HG03521 (cell line): Measurements from ENCODE around the gene TMEM225B.
A peak's percentile ranks its signal among the peaks of the same experiment; 100 is the strongest.
"Not testable (repeated sequence)": the region's sequence is repeated elsewhere in the genome, so short reads cannot be mapped to it uniquely, and the experiment has no call there.

Source experiments
- ATAC-seq: cut with Tn5 transposase; IDR thresholded peaks from one replicate; pipeline ENCODE4 v1.9.1; 2021; ENCODE audit warnings: mild to moderate bottlenecking, moderate library complexity; ENCODE audit not compliant: unreplicated experiment

The TMEM225B gene, protein sequence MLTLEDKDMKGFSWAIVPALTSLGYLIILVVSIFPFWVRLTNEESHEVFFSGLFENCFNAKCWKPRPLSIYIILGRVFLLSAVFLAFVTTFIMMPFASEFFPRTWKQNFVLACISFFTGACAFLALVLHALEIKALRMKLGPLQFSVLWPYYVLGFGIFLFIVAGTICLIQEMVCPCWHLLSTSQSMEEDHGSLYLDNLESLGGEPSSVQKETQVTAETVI

DNA sequence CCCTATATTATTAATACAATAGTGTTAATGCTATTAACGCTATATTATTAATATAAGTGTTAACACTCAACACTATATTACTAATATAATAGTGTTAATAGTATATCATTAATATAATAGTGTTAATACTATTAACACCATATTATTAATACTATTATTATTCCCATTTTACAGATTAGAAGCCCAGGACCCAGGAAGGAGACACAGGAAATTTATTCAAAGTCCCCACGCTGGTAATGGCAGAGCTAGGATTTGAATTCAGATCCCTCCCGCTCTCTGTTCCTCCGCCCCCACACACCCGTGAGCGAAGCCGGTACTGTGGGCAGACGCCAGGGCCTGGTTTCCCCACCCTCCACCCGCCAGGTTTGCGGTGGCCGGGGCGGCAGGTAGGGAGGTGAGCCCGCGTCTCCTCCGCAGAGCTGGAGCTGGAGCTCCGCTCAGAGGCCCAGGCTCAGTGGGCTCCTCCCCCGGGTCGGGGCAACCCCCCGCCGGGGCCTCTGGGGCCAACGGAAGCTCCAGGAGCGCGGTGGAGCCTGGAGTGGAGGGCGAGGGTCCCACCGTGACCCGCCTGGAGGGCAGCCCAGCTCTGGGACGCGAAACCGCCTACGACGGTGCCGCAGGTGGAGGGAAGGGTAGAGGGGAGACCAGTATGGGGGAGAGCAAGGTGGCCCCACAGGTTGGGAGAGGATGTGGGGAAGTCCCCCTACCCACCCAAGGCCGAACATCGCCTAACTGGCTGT, at the start of gene TMEM225B:
TMEM225B (plus strand) TSS at position 506 of the 740 bp plus-strand sequence. CDS start 6,122 bp downstream, outside the sequence.
- ATAC-seq, result no peak

DNA sequence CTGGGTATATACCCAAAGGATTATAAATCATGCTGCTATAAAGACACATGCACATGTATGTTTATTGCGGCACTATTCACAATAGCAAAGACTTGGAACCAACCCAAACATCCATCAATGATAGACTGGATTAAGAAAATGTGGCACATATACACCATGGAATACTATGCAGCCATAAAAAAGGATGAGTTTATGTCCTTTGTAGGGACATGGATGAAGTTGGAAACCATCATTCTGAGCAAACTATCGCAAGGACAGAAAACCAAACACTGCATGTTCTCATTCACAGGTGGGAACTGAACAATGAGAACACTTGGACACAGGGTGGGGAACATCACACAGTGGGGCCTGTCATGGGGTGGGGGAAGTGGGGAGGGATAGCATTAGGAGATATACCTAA, 48.5 kb upstream of the TMEM225B start:
- ATAC-seq, result not testable (repeated sequence)

GRCh38 chr7:99551334-99551733, 46.7 kb upstream of the TMEM225B start:
- ATAC-seq, result no peak

DNA sequence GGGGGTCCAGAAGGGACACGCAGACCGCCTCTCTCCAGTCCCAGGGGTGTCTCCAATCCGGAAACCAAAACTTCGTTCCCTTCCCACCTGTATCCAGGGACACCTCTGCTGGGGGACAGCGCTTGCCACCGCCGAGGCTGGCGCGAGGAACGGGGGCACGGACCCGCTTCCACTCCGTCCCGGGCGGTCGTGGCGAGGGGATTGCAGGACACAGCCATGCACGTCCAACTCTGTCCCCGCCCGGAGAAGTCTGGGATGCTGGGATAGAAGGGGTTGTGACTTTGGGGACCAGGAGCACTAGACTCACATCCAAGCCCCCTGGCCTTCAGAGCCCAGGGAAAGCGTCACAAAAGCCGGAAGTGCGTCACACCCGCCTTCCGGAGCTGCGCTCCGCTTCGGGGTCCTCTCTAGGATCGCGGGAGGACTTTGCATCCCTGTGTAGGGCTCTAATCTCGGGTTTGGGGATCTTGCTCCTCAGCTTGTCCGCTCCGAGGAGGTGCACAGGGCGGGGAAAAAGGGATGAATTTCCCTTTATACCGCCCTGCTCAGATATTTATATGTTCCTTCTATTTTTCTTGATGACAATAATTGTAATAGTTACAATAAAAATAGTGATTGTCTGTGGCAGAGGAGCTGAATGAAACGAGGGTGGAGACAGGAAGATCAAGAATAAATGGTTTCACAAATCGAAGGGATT, 46.2 kb upstream of the TMEM225B start, which contains the start of gene FAM200A:
FAM200A (minus strand) TSS at position 348 of the 697 bp plus-strand sequence. CDS start 3,707 bp downstream, outside the sequence.
- ATAC-seq, result peak; percentile 90

DNA sequence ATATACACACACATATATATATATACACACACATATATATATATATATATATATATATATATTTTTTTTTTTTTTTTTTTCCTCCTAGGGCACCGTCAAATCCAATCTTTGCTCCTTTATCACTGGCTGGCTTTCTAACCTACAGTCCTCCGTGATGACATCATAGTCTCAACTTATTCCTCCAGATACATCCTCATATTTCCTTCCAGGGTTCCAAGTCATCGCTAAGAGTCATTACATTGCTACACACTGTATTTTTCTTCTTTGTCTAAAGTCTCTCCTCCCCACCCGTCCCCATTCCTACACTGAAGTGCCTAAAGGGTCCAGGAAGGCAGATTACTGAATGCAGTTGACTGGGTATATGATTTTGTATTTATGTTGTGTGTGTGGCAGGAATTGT, 45.0 kb upstream of the TMEM225B start:
- ATAC-seq, result no peak

DNA sequence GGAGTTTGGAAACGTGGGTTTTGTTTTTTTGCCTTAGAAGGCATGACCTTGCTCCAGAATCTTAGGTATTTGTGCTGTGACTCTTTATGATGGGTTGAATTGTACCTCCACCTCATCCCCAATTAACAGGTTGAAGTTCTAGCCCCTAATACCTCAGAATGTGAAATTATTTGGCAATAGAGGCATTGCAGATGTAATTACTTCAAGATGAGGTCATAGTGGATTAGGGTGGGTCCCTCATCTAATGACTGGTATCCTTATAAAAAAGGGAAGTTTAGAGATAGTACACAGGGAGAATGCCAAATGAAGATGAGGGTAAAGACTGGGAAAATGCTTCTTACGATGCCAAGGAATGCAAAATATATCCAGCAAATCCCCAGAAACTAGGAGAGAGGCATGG, 43.1 kb upstream of the TMEM225B start:
- ATAC-seq, result no peak

GRCh38 chr7:99557196-99557607, 40.9 kb upstream of the TMEM225B start:
- no peak for ATAC-seq

- peak; percentile 48 for ATAC-seq
Measured at GRCh38 chr7:99557940-99558305, 40.1 kb upstream of the TMEM225B start.

DNA sequence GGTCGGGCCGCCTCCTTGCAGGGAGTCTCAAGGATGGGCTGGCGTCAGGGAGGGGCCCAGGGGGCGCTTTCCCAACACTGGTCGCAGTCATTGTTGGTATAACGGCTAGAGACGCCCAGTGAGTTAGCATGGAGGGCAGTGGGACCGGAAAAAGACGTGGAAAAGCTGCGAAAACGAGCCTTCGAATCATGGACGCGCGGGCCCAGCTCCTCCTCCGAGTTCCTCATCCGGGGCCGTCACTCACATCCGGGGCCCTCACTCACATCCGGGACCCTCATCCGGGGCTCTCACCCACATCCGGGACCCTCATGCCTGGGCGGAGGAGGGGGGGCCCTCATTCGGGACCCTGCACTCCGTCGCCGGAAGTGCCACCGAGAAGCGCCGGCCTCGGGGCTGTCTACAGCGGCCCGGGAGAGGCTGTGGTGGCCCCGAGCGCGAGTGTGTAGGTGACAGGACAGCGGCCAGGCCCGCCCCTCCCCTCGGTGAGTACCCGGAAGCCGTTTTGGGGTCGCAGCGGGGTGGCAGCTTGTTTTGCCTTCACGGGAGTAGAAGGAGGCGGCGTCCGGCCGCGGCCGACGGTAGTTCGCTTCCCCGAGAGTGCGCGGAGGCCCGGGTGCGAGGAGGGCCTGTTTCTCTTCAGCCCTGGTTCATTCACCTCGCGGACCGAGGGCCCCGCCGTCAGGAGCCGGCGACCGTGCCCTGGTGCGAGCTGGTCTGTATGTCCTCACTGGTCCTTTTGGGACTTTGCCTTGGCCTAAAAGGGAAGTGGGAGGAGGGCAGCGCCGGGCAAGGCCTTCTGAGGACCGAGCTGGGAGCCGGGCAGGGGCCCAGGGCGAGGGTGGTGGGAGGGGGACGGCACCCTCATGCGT, 39.5 kb upstream of the TMEM225B start, which contains the start of gene ZNF655:
ZNF655 (plus strand) TSS at position 337 of the 869 bp plus-strand sequence. CDS start 1,918 bp downstream, outside the sequence.
- ATAC-seq, result peak; percentile 72

- ATAC-seq, result no peak
Measured at GRCh38 chr7:99559175-99559915, 38.7 kb upstream of the TMEM225B start.

DNA sequence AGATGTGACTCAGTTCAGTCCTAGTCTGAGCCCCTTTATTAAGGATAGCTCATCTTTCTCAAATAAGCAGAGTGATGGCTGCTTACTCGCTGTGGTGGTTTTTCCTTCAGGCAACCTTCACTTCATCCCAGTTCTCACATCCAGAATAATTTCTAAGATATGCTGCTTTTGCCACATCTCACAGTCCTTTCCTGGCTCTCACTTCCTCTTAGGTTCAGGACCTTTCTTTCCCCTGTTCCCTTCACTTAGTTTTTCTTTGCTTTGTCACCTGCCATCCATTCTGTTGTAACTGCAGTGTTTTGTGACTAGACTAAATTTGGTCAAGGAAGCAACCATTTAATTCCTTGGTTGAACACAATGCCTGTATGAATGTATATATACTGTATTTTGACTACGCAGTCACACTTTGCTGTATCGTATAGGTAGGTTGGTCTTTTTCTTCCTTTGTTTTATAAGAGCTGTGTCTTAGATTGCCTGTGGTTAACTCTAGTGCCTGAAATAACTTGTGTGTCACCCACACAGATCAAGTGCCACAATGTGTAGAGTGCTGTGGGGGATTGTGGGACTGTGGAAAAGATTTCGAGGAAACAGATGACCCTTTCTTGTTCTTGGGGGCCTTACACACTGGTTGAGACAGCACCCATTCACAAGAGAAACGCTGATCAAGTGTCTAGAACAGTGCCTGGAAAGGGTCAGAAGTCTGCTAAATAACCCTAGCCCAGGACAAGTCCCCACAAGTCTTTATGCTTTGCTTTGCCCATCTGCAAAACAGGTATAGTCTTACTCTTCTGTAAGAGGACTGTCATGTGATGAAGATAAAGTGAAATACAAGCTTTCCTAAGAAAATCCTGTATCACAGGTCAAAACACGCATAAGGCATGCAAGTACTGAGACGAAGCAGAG, 37.0 kb upstream of the TMEM225B start:
- ATAC-seq, result no peak

- no peak for ATAC-seq
Measured at GRCh38 chr7:99561737-99562051, 36.4 kb upstream of the TMEM225B start.

DNA sequence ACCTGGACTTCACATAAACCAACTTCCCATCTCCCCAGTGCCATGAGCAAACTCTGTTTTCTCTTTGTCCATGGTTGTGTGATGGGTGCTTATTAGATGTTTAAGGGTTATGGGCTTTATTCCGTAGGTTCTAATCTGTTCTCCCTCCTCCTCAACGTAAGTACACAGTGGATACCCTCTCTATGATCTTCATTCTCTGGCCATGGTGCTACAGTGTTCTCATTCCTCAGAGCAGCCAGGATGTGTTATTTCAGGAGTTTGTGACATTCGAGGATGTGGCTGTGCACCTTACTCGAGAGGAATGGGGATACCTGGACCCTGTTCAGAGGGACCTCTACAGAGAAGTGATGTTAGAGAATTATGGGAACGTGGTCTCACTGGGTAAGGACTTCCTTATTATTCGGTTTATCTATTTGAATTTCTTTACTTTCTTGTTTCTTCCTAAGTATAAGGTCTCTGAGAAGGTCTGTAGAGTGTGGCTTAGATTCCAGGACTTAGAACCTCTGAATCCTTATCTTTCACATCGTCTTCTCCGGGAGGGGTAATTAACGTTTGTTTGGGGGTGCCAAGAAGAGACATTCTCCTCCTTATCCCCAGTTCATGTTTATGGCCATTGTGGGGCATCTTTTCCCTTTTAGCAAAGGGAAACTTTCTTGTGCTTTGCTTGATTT, 35.8 kb upstream of the TMEM225B start:
- ATAC-seq, result no peak

- no peak for ATAC-seq
Measured at GRCh38 chr7:99562832-99563231, 35.2 kb upstream of the TMEM225B start.

DNA sequence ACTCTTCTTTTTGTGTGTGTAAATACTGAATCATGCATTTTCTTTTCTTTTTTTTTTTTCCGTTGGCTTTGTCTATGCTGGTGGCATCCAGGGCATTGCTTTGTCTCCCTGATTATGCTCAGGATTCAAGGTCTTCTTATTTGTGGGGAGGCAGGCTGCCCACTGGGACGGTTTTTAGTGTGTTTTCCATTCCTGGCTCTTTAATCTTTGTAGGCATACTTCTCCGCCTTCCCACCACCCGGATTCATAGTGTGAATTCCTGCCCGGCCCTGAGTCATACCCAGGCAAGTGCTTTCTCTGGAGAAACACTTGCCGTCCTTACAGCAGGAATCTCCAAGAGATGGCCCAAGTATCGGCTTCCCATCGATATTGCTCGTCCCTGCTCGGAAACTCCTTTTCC, 34.4 kb upstream of the TMEM225B start:
- no peak for ATAC-seq

GRCh38 chr7:99568770-99569169, 29.3 kb upstream of the TMEM225B start:
- not testable (repeated sequence) for ATAC-seq

GRCh38 chr7:99571768-99572167, 26.3 kb upstream of the TMEM225B start:
- no peak for ATAC-seq

DNA sequence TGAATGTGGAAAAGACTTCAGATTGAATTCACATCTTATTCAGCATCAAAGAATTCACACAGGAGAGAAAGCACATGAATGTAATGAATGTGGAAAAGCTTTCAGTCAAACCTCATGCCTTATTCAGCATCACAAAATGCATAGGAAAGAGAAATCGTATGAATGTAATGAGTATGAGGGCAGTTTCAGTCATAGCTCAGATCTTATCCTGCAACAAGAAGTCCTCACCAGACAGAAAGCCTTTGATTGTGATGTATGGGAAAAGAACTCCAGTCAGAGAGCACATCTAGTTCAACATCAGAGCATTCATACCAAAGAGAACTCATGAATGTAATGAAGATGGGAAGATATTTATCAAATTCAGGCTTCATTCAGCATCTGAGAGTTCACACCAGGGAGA, 24.8 kb upstream of the TMEM225B start:
- no peak for ATAC-seq

- no peak for ATAC-seq
Measured at GRCh38 chr7:99576251-99576650, 21.8 kb upstream of the TMEM225B start.
